ENCODE measurements around the gene R3HDM1. TPM values are rescaled to one million over a fixed set of nuclear protein-coding genes. Genes with fewer than 3 reads are reported as not detected.

The R3HDM1 gene
- total and polyA plus RNA-seq, 3 donors from 2014 or later, result 50.7 to 106 (median 82.1) TPM

DNA sequence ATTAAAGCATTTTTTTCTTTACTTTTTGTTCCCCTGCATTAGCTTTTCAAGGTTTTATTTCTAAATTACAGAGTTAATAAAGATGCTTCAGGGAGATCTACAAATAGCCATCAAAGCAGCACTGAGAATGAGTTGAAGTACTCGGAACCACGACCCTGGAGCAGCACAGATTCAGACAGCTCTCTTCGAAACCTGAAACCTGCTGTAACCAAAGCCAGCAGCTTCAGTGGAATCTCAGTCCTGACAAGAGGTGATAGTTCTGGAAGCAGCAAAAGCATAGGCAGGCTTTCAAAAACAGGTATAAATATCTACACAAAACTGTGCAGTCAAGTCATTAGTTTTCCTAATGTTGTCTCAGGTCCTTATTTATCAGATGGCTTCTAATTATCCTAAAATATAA is 107.5 kb downstream of the R3HDM1 start:
- TF ChIP-seq CTCF (IDR thresholded peaks at IDR 0.05) (no peak), POLR2A (IDR thresholded peaks at IDR 0.05) (no peak)
- no peaks in the 10 kb centered on the region for H3K4me1 ChIP-seq
- no peak for DNase-seq
- H3K36me3 ChIP-seq (ENCODE audit: low read depth, missing control alignments), result no peaks in the 10 kb centered on the region
- 82 to 83% methylated on average over 3 of the region's 3 CpGs for WGBS, 2 donors
- H3K4me3 ChIP-seq, result no peak overlapping the region
- no peak overlapping the region for H3K27ac ChIP-seq
- intact Hi-C loops (cut with DNase I; ENCODE audit: low total_unique reads), result no loop called here
- H3K9me3 ChIP-seq, result no peaks in the 10 kb centered on the region
- H3K27me3 ChIP-seq, result no peaks in the 10 kb centered on the region

DNA sequence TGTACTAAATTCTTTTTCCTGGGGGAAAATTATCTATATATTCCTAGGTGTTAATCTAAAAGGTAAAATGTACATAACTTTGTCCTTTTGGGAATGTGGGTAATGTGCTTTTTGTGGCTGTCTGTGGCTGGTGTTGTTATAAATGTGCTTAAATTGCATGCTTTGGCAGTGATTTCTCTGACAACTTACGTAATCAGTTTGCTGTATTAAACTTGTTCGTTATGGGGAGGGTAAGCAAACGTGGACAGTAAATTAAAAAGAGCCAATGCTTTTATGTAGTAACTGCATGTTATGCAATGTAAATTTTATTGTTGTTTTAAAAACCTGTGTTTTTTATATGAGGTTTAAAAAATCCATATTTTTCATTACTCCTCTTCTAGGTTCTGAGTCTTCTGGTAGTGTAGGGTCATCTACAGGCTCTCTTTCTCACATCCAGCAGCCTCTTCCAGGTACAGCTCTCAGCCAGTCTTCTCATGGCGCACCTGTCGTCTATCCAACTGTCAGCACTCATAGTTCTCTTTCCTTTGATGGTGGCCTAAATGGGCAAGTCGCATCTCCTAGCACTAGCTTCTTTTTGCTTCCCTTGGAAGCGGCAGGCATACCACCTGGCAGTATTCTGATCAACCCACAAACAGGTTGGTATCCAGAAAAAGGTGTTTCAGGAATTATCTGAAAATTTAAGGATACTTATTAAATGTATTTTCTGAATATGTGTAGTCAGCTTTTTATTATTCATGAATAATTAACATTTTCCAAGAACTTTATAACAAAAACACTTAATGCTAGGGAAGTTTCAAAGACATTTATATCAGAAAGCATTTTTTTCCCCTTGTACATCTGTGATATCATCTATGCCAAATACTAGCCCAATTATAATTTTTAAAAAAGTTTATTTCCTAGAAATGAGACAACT is 110.1 kb downstream of the R3HDM1 start:
- no peak overlapping the region for H3K27ac ChIP-seq
- TF ChIP-seq CTCF (IDR thresholded peaks at IDR 0.05), result no peak
- no peak for TF ChIP-seq POLR2A (IDR thresholded peaks at IDR 0.05)
- H3K27me3 ChIP-seq, result no peaks in the 10 kb centered on the region
- intact Hi-C loops (cut with DNase I; ENCODE audit: low total_unique reads), result no loop called here
- no peaks in the 10 kb centered on the region for H3K9me3 ChIP-seq
- no peak for DNase-seq
- no peaks in the 10 kb centered on the region for H3K36me3 ChIP-seq (ENCODE audit: low read depth, missing control alignments)
- no peak overlapping the region for H3K4me3 ChIP-seq
- 91 to 93% methylated on average over 7 of the region's 7 CpGs for WGBS, 2 donors
- H3K4me1 ChIP-seq, result no peaks in the 10 kb centered on the region

GRCh38 chr2:135647836-135648579 is 116.7 kb downstream of the R3HDM1 start:
- 76 to 88% methylated on average over 2 of the region's 2 CpGs for WGBS, 2 donors

DNA sequence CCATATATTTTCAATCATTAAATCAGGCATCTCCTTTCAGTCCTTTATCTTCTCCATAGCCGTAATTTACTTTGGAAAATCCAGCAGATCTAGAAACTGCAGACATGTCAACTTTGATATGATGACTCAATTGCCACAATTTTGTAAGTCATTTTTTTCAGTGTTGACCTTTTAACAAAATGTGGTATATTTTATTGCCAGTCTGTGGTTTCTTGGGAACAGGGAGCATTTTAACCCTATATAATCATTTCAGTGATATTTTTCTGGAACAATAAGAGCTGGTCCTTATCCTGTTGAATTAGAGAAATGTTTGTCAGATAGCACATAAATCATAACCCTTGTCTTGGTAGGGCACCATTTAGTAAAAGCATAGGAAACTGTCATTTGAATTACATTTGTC is 119.4 kb downstream of the R3HDM1 start:
- intact Hi-C loops (cut with DNase I; ENCODE audit: low total_unique reads), result no loop called here
- WGBS, 2 donors, result 94 to 97% methylated on average over 1 of the region's 1 CpG
- Histone ChIP-seq H3K4me3 (no peak overlapping the region), H3K9me3 (no peaks in the 10 kb centered on the region), H3K27ac (no peak overlapping the region), H3K36me3 (ENCODE audit: low read depth, missing control alignments) (no peaks in the 10 kb centered on the region), H3K4me1 (no peaks in the 10 kb centered on the region), H3K27me3 (no peaks in the 10 kb centered on the region)
- TF ChIP-seq CTCF (IDR thresholded peaks at IDR 0.05) (no peak), POLR2A (IDR thresholded peaks at IDR 0.05) (no peak)
- no peak for DNase-seq

More at GRCh38 chr2:135647836-135648579, 116.7 kb downstream of the R3HDM1 start:
- Histone ChIP-seq H3K9me3 (no peaks in the 10 kb centered on the region), H3K27me3 (no peaks in the 10 kb centered on the region), H3K4me1 (no peaks in the 10 kb centered on the region), H3K4me3 (no peak overlapping the region), H3K36me3 (ENCODE audit: low read depth, missing control alignments) (no peaks in the 10 kb centered on the region), H3K27ac (no peak overlapping the region)
- intact Hi-C loops (cut with DNase I; ENCODE audit: low total_unique reads), result no loop called here
- no peak for DNase-seq
- TF ChIP-seq POLR2A (IDR thresholded peaks at IDR 0.05) (no peak), CTCF (IDR thresholded peaks at IDR 0.05) (no peak)
